ENCODE results near the gene CRADD.

CRADD gene

DNA sequence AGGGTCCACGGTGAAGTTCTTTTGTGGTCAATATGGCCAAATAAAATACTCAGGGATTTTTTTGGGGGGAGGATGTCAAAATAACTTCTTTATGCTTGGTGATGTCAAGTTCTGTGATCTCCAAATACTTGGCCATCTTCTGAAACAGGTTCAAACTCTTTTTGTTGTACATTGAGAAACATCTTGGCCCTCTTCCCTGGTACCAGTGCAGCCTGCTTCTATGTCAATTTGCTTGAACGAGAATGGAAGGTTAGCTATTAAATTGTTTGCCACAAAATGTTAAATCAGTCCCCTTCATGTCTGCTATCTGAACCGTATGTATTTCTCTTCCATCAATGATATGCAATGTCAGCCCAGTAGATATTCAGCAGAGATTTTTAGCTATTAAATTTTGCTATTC lies 6.1 kb upstream of the CRADD start:
- TF ChIP-seq, protein P1, sequence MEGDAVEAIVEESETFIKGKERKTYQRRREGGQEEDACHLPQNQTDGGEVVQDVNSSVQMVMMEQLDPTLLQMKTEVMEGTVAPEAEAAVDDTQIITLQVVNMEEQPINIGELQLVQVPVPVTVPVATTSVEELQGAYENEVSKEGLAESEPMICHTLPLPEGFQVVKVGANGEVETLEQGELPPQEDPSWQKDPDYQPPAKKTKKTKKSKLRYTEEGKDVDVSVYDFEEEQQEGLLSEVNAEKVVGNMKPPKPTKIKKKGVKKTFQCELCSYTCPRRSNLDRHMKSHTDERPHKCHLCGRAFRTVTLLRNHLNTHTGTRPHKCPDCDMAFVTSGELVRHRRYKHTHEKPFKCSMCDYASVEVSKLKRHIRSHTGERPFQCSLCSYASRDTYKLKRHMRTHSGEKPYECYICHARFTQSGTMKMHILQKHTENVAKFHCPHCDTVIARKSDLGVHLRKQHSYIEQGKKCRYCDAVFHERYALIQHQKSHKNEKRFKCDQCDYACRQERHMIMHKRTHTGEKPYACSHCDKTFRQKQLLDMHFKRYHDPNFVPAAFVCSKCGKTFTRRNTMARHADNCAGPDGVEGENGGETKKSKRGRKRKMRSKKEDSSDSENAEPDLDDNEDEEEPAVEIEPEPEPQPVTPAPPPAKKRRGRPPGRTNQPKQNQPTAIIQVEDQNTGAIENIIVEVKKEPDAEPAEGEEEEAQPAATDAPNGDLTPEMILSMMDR (conservative IDR thresholded peaks at IDR 0.05): no peak
- H3K27ac ChIP-seq: no peak overlapping the region

DNA sequence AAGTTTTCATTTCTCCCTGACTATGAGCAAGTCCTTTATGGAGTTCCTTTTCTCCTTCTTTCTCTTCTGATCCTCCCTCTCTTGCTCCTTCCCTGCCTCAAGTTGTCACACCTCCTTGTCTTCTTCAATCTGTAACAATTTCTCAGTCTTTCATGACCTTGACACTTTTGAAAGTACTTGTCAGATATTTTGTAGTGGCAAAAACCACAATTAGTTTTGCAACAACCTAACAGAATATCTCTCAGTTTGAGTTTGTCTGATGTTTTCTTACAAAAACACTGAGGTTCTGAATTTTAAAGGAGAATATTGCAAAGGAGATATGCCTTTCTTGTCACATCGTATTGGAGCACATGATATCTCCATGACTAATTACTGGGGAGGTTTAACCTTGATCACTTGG lies 4.1 kb upstream of the CRADD start:
- TF ChIP-seq, protein P1 (conservative IDR thresholded peaks at IDR 0.05): no peak
- no peak overlapping the region for H3K27ac ChIP-seq

DNA sequence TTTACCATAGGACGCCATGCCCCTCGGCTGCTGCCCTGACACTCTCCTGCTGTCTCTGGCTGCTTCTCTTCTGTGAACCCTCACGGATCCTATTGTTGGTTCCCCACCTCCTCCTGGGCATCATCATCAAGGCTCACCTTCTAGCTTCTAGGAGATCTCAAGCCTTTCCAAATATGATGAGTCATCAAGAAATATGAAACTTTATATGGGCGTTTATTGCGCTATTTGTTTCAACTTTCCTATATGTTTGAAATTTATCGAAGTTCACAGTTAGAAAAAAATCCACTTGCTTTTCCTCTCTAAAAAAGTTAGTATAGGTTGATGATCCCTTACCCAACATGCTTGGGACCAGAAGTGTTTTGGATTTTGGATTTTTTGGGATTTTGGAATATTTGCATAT lies 2.8 kb upstream of the CRADD start:
- TF ChIP-seq, protein P1 (conservative IDR thresholded peaks at IDR 0.05): no peak
- no peak overlapping the region for H3K27ac ChIP-seq

DNA sequence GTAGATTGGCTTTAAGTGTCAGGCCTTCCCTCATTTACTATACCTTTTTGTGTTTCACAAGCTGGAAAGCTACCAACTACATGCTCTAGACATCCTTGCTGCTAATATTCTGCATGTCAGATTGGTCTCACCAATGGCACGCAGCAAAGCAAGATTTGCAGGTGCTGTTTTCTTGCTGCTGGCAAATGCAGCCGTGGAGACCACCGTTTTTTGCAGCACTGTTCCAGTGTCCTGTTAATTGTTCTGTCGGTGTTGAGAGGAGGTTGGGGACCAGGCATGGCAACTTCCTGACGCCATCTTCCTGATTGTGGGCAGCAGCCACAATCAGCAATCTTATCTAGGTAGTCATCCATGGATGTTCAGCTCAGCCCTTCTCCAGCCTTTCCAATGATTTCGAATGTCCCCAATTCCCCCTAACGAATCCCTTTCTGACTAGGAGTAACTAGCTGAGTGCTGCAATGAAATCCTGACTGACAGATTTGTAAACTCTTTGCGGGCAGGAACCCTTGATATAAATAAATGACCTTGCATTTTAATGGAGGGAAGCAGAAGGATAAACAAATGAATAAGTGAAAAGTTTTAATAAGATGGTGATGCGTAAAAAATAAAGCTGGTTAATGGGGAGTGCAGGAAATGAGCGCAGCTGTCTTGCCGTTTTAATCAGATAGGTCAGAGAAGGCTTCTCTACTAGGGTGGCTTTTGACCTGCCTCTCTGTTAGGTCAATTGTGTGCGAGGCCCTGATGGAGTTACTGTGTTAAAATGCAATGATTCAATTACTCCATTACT lies 574 bp upstream of the CRADD start:
- TF ChIP-seq, protein P1 (conservative IDR thresholded peaks at IDR 0.05): no peak
- peak overlapping the region; percentile 94 for H3K27ac ChIP-seq

DNA sequence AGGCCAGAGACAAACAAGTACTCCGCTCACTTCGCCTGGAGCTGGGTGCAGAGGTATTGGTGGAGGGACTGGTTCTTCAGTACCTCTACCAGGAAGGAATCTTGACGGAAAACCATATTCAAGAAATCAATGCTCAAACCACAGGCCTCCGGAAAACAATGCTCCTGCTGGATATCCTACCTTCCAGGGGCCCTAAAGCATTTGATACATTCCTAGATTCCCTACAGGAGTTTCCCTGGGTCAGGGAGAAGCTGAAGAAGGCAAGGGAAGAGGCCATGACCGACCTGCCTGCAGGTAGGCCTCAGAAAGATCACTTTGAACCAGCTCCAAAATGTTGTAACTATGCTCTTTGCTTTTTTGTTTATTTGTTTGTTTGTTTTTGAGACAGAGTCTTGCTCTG lies 1.6 kb downstream of the CRADD start:
- peak overlapping the region; percentile 94 for H3K27ac ChIP-seq
- TF ChIP-seq, protein P1 (conservative IDR thresholded peaks at IDR 0.05): no peak

DNA sequence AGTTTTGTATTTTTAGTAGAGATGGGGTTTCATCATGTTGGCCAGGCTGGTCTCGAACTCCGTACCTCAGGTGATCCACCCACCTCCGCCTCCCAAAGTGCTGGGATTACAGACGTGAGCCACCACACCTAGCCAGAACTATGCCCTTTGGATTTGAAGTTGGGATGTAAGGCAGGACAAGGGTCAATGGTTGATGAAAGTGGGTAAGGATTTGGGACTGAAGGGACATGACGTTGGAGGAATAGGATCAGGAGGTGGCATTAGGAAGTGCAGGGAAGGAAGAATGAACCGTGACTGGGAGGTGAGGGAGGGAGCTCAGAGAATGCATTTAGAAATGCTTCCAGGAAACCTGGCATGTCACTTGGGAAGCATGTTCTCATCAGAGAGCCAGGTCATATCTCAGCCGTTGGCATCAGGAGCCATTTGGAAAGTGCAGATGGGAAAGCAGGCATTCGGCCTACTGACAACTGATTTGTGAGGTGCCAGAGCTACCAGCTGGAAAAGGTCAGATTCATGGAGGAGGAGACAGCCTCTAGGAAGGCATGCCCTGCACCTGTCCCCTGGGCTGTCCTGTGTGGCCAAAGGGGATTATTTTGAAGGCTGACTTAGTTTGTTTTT lies 2.2 kb downstream of the CRADD start:
- TF ChIP-seq, protein P1 (conservative IDR thresholded peaks at IDR 0.05): no peak
- no peak overlapping the region for H3K27ac ChIP-seq

DNA sequence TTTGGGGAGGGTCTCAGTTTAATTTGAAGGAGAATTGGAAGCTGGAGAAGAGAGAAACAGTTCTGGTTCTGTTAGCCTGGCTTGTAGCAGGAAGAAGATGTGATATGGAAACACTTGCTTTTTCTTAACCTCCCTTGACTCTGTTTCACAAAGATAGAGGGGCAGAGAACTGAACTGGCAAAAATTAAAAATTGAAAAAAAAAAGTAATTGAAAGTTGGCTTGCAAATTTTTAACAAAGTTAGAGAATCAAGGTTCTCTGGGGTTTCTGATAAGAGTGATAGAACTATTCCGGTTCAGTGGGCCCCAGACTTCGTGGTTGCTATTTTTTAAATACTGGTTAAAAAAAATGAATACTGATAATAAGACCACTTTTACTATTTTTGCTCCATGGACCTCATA lies 2.8 kb downstream of the CRADD start:
- H3K27ac ChIP-seq: no peak overlapping the region
- TF ChIP-seq, protein P1 (conservative IDR thresholded peaks at IDR 0.05): no peak

Measured in VCaP (cell line).